Urinary bladder (tissue), 4 donors: ENCODE measurements around the gene KRTAP4-3. TPM values are rescaled to one million over a fixed set of nuclear protein-coding genes. Genes with fewer than 3 reads are reported as not detected.
"Not testable (repeated sequence)": the region's sequence is repeated elsewhere in the genome, so short reads cannot be mapped to it uniquely, and the experiment has no call there.

ENCODE experiments used
- DNase-seq: peaks from one replicate; pipeline ENCODE4 v3.0.0-alpha.2; 2015; ENCODE audit errors: extremely low spot score
- H3K27ac ChIP-seq: one replicate; pipeline ENCODE4 v1.5.1; 2013; ENCODE audit warnings: low read depth, mild to moderate bottlenecking, moderate library complexity
- H3K36me3 ChIP-seq: one replicate; pipeline ENCODE4 v1.6.1; 2013; ENCODE audit warnings: mild to moderate bottlenecking, moderate library complexity; ENCODE audit not compliant: insufficient read depth
- H3K4me1 ChIP-seq: one replicate; pipeline ENCODE4 v1.6.1; 2013; ENCODE audit warnings: mild to moderate bottlenecking, moderate library complexity; ENCODE audit not compliant: insufficient read depth
- H3K4me3 ChIP-seq: one replicate; pipeline ENCODE4 v1.5.1; 2013; ENCODE audit warnings: low read depth, low read length
- WGBS: extraction: QIAGEN DNeasy Blood & Tissue Kit; methylation state at CpG from one replicate; pipeline ENCODE4 v1.1.7; 2013; 5-methylcytosine and 5-hydroxymethylcytosine counted together
- polyA plus RNA-seq: library from polyadenylated mRNA; stranded (reverse); fragments of 200-250 nt; gene quantifications from one replicate; pipeline ENCODE4 v1.2.3, GENCODE V29; 2013
- total RNA-seq: library from RNA; depleted of rRNA; stranded (reverse); fragments of >200 nt; gene quantifications from one replicate; pipeline ENCODE4 v1.2.3, GENCODE V29; 2014
- donor health status: healthy with polysubstance abuse.
- donor health status: healthy.

Gene KRTAP4-3
- total and polyA plus RNA-seq, 2 donors = not detected

- Histone ChIP-seq H3K4me3 (no peak within 1 kb of the TSS), H3K4me1 (no peaks in the 10 kb centered on the region), H3K27ac (no peak within 1 kb of the TSS), H3K36me3 (no peaks in the 10 kb centered on the region)
- 88% methylated on average over 7 of the region's 7 CpGs for WGBS
- DNase-seq = no peak
Observed at GRCh38 chr17:41177727-41178271, 9.8 kb upstream of the KRTAP4-3 start, which contains the start of gene KRTAP4-2. Gene KRTAP4-2 (minus strand): TSS chr17:41178221. CDS start chr17:41178164, 57 bp downstream.

GRCh38 chr17:41176744-41177387 is 8.8 kb upstream of the KRTAP4-3 start:
- Histone ChIP-seq H3K4me3 (no peak overlapping the region), H3K4me1 (no peaks in the 10 kb centered on the region), H3K36me3 (no peaks in the 10 kb centered on the region), H3K27ac (no peak overlapping the region)
- WGBS = 81% methylated on average over 3 of the region's 3 CpGs
- no peak for DNase-seq

GRCh38 chr17:41171886-41172285 is 3.9 kb upstream of the KRTAP4-3 start:
- no peak overlapping the region for H3K4me3 ChIP-seq
- 82% methylated on average over 2 of the region's 2 CpGs for WGBS
- DNase-seq = no peak
- H3K27ac ChIP-seq = no peak overlapping the region
- no peaks in the 10 kb centered on the region for H3K36me3 ChIP-seq
- no peaks in the 10 kb centered on the region for H3K4me1 ChIP-seq

GRCh38 chr17:41167561-41167960 is 460 bp downstream of the KRTAP4-3 start:
- DNase-seq = no peak
- no peaks in the 10 kb centered on the region for H3K36me3 ChIP-seq
- no peak overlapping the region for H3K4me3 ChIP-seq
- whole genome bisulfite sequencing = 77% methylated on average over 7 of the region's 7 CpGs
- H3K27ac ChIP-seq = no peak overlapping the region
- H3K4me1 ChIP-seq = no peaks in the 10 kb centered on the region

GRCh38 chr17:41163828-41164227 is 4.2 kb downstream of the KRTAP4-3 start:
- no peak for DNase-seq

GRCh38 chr17:41160648-41161047 is 7.4 kb downstream of the KRTAP4-3 start, which contains the start of gene KRTAP4-4:
Gene KRTAP4-4 (minus strand): TSS chr17:41160748. CDS start chr17:41160691, 57 bp downstream.
- WGBS = 88% methylated on average over 1 of the region's 1 CpG
- no peak for DNase-seq
- no peaks in the 10 kb centered on the region for H3K4me1 ChIP-seq
- no peak within 1 kb of the TSS for H3K27ac ChIP-seq
- no peak within 1 kb of the TSS for H3K4me3 ChIP-seq
- no peaks in the 10 kb centered on the region for H3K36me3 ChIP-seq

More at GRCh38 chr17:41163828-41164227, 4.2 kb downstream of the KRTAP4-3 start:
- Histone ChIP-seq H3K4me1 (no peaks in the 10 kb centered on the region), H3K36me3 (no peaks in the 10 kb centered on the region), H3K27ac (no peak overlapping the region), H3K4me3 (no peak overlapping the region)
- WGBS = 62% methylated on average over 7 of the region's 7 CpGs

- not testable (repeated sequence) for H3K27ac ChIP-seq, H3K36me3 ChIP-seq, DNase-seq, H3K4me1 ChIP-seq, H3K4me3 ChIP-seq
- WGBS = 89% methylated on average over 3 of the region's 3 CpGs
Observed at GRCh38 chr17:41160190-41160589, 7.8 kb downstream of the KRTAP4-3 start.

- H3K36me3 ChIP-seq = no peaks in the 10 kb centered on the region
- no peaks in the 10 kb centered on the region for H3K4me1 ChIP-seq
- H3K4me3 ChIP-seq = no peak overlapping the region
- H3K27ac ChIP-seq = no peak overlapping the region
- DNase-seq = no peak
- WGBS = 3% methylated on average over 2 of the region's 2 CpGs
Observed at GRCh38 chr17:41153856-41154255, 14.2 kb downstream of the KRTAP4-3 start.

- no peaks in the 10 kb centered on the region for H3K4me1 ChIP-seq
- no peak overlapping the region for H3K27ac ChIP-seq
- DNase-seq = no peak
- H3K36me3 ChIP-seq = no peaks in the 10 kb centered on the region
- WGBS = 80% methylated on average over 2 of the region's 2 CpGs
- H3K4me3 ChIP-seq = no peak overlapping the region
Observed at GRCh38 chr17:41151525-41151924, 16.5 kb downstream of the KRTAP4-3 start.

- WGBS = 79% methylated on average over 4 of the region's 4 CpGs
- no peak overlapping the region for H3K4me3 ChIP-seq
- no peak overlapping the region for H3K27ac ChIP-seq
- no peak for DNase-seq
- H3K36me3 ChIP-seq = no peaks in the 10 kb centered on the region
- no peaks in the 10 kb centered on the region for H3K4me1 ChIP-seq
Observed at GRCh38 chr17:41150026-41150425, 18.0 kb downstream of the KRTAP4-3 start.

GRCh38 chr17:41149652-41149985 is 18.4 kb downstream of the KRTAP4-3 start, which contains the start of gene KRTAP4-5:
Gene KRTAP4-5 (minus strand): TSS chr17:41149825. CDS start chr17:41149767, 58 bp downstream.
- no peak within 1 kb of the TSS for H3K27ac ChIP-seq
- no peak within 1 kb of the TSS for H3K4me3 ChIP-seq
- no peaks in the 10 kb centered on the region for H3K36me3 ChIP-seq
- no peaks in the 10 kb centered on the region for H3K4me1 ChIP-seq
- DNase-seq = no peak
- WGBS = 64% methylated on average over 2 of the region's 2 CpGs

GRCh38 chr17:41148971-41149651 is 18.9 kb downstream of the KRTAP4-3 start:
- not testable (repeated sequence) for DNase-seq, H3K27ac ChIP-seq, H3K4me1 ChIP-seq, H3K36me3 ChIP-seq, H3K4me3 ChIP-seq
- 77% methylated on average over 10 of the region's 10 CpGs for WGBS

- DNase-seq = no peak
- H3K27ac ChIP-seq = no peak overlapping the region
- no peaks in the 10 kb centered on the region for H3K36me3 ChIP-seq
- no peaks in the 10 kb centered on the region for H3K4me1 ChIP-seq
- WGBS = 85% methylated on average over 2 of the region's 2 CpGs
- no peak overlapping the region for H3K4me3 ChIP-seq
Observed at GRCh38 chr17:41147531-41148204, 20.4 kb downstream of the KRTAP4-3 start.
